Vagina (tissue), 2 donors: Measurements from ENCODE around the gene GCKR. TPM values are rescaled to one million over a fixed set of nuclear protein-coding genes. Genes with fewer than 3 reads are reported as not detected.
A peak's percentile ranks its signal among the peaks of the same experiment; 100 is the strongest.

ENCODE experiments used
- DNase-seq, 2 donors: peaks; one replicate each; pipeline ENCODE4 v3.0.0-alpha.2; 2017; ENCODE audit errors: extremely low spot score in 2 of 2
- H3K27ac ChIP-seq: fragments of 200-600 bp; sonication (generic); one replicate; pipeline ENCODE4 v1.5.1; 2019
- H3K27me3 ChIP-seq: fragments of 200-600 bp; sonication (generic); one replicate; pipeline ENCODE4 v1.5.1; 2019
- H3K36me3 ChIP-seq, 2 donors: fragments of 200-600 bp; sonication (generic); one replicate each; pipeline ENCODE4 v1.5.1; 2017 to 2019
- H3K4me1 ChIP-seq: fragments of 200-600 bp; sonication (generic); one replicate; pipeline ENCODE4 v1.5.1; 2019
- H3K4me3 ChIP-seq, 2 donors: fragments of 200-600 bp; sonication (generic); 1 replicate in 1 of 2; 2 replicates in 1 of 2; pipeline ENCODE4 v1.5.1; 2016 to 2019
- H3K9me3 ChIP-seq: fragments of 200-600 bp; sonication (generic); one replicate; pipeline ENCODE4 v1.5.1; 2019
- POLR2A ChIP-seq, 2 donors: fragments of 450-650 bp; IDR thresholded peaks; one replicate each; pipeline ENCODE4 v1.6.1; 2017; ENCODE audit warnings: antibody characterized with exemption in 2 of 2, mild to moderate bottlenecking in 2 of 2, moderate library complexity in 2 of 2
- POLR2AphosphoS5 ChIP-seq, 2 donors: sonication (generic); formaldehyde crosslinking; IDR thresholded peaks; one replicate each; pipeline ENCODE4 v1.9.0; 2017; ENCODE audit warnings: antibody characterized with exemption in 2 of 2, mild to moderate bottlenecking in 2 of 2, low read depth in 1 of 2; ENCODE audit not compliant: insufficient read depth in 1 of 2
- intact Hi-C: fragments of 100-400 bp; cut with DNase I; formaldehyde crosslinking; loops from one replicate; pipeline ENCODE4 v1.15.1; 2023
- total RNA-seq: library from RNA; depleted of rRNA; stranded (reverse); fragments of >200 nt; gene quantifications from one replicate; pipeline ENCODE4 v1.2.3, GENCODE V29; 2016
- TF ChIP-seq, protein P1 (sequence below), 3 experiments: fragments of 450-650 bp in 2 of 3; fragments of 200-600 bp in 1 of 3; sonication (generic) in 1 of 3; IDR thresholded peaks; one replicate each; pipeline ENCODE4 v1.5.1; 2017 to 2019; ENCODE audit warnings: antibody characterized with exemption in 3 of 3, mild to moderate bottlenecking in 2 of 3, moderate library complexity in 2 of 3

The GCKR gene
- total RNA-seq, 1 donor from 2014 or later, result 0.98 TPM

DNA sequence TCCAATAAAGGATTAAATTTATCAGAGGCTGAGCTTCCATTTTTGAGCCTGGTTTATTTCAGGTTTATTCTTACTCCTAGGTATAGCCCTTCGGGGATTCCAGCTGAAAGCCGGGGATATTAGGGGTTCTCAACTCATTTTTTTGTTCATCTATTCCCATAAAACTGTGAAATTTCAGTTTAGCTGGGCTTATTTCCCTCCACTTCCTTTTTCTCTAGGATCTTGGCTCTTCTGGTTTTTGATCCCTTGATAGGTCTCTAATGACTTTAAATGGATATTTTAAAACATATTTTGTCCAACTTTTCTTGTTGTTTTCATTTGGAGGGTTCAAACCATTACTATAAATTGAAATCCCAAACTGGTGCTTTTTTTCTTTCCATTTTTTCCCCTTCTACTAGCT, 62.6 kb downstream of the GCKR start:
- H3K9me3 ChIP-seq, result no peaks in the 10 kb centered on the region
- H3K27ac ChIP-seq, result no peak overlapping the region
- intact Hi-C loops, result no loop called here
- no peaks in the 10 kb centered on the region for H3K4me1 ChIP-seq
- no peak for DNase-seq
- TF ChIP-seq POLR2AphosphoS5 (IDR thresholded peaks at IDR 0.05; ENCODE audit: insufficient read depth in 1 of 2, low read depth in 1 of 2), result no peak
- H3K4me3 ChIP-seq, result no peak overlapping the region
- H3K36me3 ChIP-seq, result no peaks in the 10 kb centered on the region
- no peaks in the 10 kb centered on the region for H3K27me3 ChIP-seq

DNA sequence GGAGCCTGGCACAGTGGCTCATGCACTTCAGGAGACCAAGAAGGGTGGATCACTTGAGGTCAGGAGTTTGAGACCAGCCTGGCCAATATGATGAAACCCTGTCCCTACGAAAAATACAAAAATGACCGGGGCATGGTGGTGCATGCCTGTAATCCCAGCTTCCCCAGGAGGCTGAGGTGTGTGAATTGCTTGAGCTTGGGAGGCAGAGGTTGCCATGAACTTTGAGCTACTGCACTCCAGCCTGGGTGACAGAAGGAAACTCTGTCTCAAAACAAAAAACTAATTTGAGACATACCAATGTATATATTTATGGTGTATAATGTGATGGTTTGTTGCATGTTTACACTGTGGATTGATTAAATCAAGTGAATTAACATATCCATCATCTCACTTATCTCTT, 64.4 kb downstream of the GCKR start:
- Histone ChIP-seq H3K27me3 (no peaks in the 10 kb centered on the region), H3K4me3 (no peak overlapping the region), H3K27ac (no peak overlapping the region), H3K36me3 (no peaks in the 10 kb centered on the region), H3K9me3 (no peaks in the 10 kb centered on the region), H3K4me1 (no peaks in the 10 kb centered on the region)
- no peak for DNase-seq
- intact Hi-C loops, result no loop called here
- TF ChIP-seq POLR2AphosphoS5 (IDR thresholded peaks at IDR 0.05; ENCODE audit: insufficient read depth in 1 of 2, low read depth in 1 of 2) (no peak), POLR2A (IDR thresholded peaks at IDR 0.05) (no peak)
- TF ChIP-seq, protein P1, sequence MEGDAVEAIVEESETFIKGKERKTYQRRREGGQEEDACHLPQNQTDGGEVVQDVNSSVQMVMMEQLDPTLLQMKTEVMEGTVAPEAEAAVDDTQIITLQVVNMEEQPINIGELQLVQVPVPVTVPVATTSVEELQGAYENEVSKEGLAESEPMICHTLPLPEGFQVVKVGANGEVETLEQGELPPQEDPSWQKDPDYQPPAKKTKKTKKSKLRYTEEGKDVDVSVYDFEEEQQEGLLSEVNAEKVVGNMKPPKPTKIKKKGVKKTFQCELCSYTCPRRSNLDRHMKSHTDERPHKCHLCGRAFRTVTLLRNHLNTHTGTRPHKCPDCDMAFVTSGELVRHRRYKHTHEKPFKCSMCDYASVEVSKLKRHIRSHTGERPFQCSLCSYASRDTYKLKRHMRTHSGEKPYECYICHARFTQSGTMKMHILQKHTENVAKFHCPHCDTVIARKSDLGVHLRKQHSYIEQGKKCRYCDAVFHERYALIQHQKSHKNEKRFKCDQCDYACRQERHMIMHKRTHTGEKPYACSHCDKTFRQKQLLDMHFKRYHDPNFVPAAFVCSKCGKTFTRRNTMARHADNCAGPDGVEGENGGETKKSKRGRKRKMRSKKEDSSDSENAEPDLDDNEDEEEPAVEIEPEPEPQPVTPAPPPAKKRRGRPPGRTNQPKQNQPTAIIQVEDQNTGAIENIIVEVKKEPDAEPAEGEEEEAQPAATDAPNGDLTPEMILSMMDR (IDR thresholded peaks at IDR 0.05), result no peak

DNA sequence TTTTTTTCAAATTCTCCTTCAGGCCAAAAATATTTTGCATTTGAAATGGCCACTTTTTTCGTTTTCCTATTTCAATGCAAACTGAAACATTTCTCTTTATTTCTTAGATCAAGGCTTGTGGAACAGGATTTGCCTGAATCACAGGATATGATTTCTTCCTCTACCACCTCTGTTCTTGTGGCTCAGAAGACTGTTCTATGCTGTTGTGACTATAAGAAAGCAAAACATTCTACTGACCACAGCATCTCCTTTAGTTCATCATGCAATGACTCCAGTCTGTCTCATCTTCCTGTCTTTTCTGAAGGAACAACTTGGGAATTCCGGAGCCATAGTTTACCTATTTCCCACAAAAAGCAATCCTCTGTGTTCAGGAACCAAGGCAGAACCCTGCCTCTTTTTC, 70.0 kb downstream of the GCKR start:
- intact Hi-C loops, result no loop called here

DNA sequence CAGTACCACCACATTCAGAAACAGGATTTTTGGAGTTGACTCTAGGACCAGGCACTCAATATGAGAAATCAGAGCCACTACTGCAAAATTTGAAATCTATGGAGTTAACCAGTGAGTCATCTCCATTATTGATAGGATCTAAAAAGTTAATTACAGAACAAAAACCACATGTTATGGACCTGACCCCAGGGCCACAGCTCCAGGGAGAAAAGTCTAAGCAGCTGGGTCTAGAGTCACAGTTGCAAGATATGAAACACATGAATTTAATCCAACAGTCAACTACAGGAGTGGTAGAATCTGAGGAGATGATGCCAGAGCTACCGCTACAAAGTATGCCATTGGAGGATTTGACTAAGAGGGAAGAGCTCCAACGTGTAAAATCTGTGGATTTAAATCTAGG, 72.8 kb downstream of the GCKR start:
- H3K27me3 ChIP-seq, result no peaks in the 10 kb centered on the region
- no peak overlapping the region for H3K27ac ChIP-seq
- peak in 1 of 2 donors; percentile 25 for DNase-seq
- no peaks in the 10 kb centered on the region for H3K4me1 ChIP-seq
- no peak for TF ChIP-seq POLR2AphosphoS5 (IDR thresholded peaks at IDR 0.05; ENCODE audit: insufficient read depth in 1 of 2, low read depth in 1 of 2)
- TF ChIP-seq POLR2A (IDR thresholded peaks at IDR 0.05), result no peak
- TF ChIP-seq, protein P1 (IDR thresholded peaks at IDR 0.05), result no peak
- peaks cover 4% of the 10 kb centered on the region for H3K9me3 ChIP-seq
- no peaks in the 10 kb centered on the region for H3K36me3 ChIP-seq
- no peak overlapping the region for H3K4me3 ChIP-seq
- intact Hi-C loops, result no loop called here

More for the DNA sequence above, 70.0 kb downstream of the GCKR start:
- no peaks in the 10 kb centered on the region for H3K9me3 ChIP-seq
- no peaks in the 10 kb centered on the region for H3K4me1 ChIP-seq
- DNase-seq, result no peak
- no peaks in the 10 kb centered on the region for H3K36me3 ChIP-seq
- H3K4me3 ChIP-seq, result no peak overlapping the region
- TF ChIP-seq, protein P1 (IDR thresholded peaks at IDR 0.05), result no peak
- no peak for TF ChIP-seq POLR2AphosphoS5 (IDR thresholded peaks at IDR 0.05; ENCODE audit: insufficient read depth in 1 of 2, low read depth in 1 of 2)
- TF ChIP-seq POLR2A (IDR thresholded peaks at IDR 0.05), result no peak
- no peaks in the 10 kb centered on the region for H3K27me3 ChIP-seq
- H3K27ac ChIP-seq, result no peak overlapping the region

DNA sequence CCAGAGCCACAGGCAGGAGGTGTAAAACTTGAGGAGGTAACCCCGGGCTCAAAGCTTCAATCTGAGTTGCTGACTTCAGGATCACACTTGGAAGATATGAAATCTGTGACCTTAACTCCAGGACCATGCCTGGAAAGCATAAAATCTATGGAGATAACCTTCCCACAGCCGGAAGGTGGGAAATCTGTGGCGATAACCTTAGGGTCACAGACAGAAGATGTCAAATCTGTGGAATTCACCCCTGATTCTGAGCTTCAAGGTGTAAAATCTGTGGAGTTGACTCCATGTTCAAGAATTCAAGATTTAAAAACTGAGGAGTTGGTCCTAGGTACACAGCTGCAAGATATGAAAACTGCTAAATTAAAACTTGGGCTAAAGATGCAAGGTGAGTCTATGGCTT, 74.6 kb downstream of the GCKR start:
- H3K27me3 ChIP-seq, result no peaks in the 10 kb centered on the region

More for the DNA sequence above, 74.6 kb downstream of the GCKR start:
- DNase-seq, result peak in 1 of 2 donors; percentile 11
- Histone ChIP-seq H3K36me3 (no peaks in the 10 kb centered on the region), H3K9me3 (peaks cover 4% of the 10 kb centered on the region), H3K27ac (no peak overlapping the region), H3K4me3 (no peak overlapping the region), H3K4me1 (no peaks in the 10 kb centered on the region)
- TF ChIP-seq POLR2AphosphoS5 (IDR thresholded peaks at IDR 0.05; ENCODE audit: insufficient read depth in 1 of 2, low read depth in 1 of 2) (no peak), POLR2A (IDR thresholded peaks at IDR 0.05) (no peak)
- TF ChIP-seq, protein P1 (IDR thresholded peaks at IDR 0.05), result no peak
- intact Hi-C loops, result no loop called here
